HCT116 (cell line): ENCODE results near the gene PPP2R5C. TPM values are rescaled to one million over a fixed set of nuclear protein-coding genes. Genes with fewer than 3 reads are reported as not detected.

Experiments
- ATAC-seq: fragments of 200-7000 bp; cut with Tn5 transposase; 2 replicates; pipeline ENCODE4 v1.9.1; 2020; ENCODE audit warnings: mild to moderate bottlenecking, moderate library complexity
- BruUV-seq: library from RNA; stranded (reverse); fragments of 400-500 nt; replicated peaks from 2 replicates; lab custom pipeline; 2021; lab: Mats Ljungman, UMichigan
- CTCF ChIA-PET: fragments of 300-600 bp; sonication (Branson Sonifier 250); formaldehyde crosslinking; loops from one replicate; lab custom pipeline; 2021; ENCODE audit warnings: antibody characterized with exemption; lab: Charles Lee
- POLR2A ChIA-PET: fragments of 300-600, 350-600 bp; sonication (Branson Sonifier 250); formaldehyde crosslinking; loops from one replicate; lab custom pipeline; 2021; ENCODE audit warnings: antibody characterized with exemption; lab: Charles Lee
- RAD21 ChIA-PET, 2 experiments: fragments of 300-600 bp; sonication (Branson Sonifier 250); formaldehyde crosslinking; loops; one replicate each; lab custom pipeline; 2023; ENCODE audit warnings: low total read pairs in 2 of 2; ENCODE audit not compliant: uncharacterized antibody in 2 of 2, unreplicated experiment in 2 of 2, low non-redundant PET in 1 of 2; lab: Charles Lee
- DNase-seq: peaks from one replicate; pipeline ENCODE4 v3.0.0-alpha.2; 2010; ENCODE audit warnings: low read depth, low spot score
- H2AFZ ChIP-seq: fragments of 200-600 bp; shearing (Covaris generic), sonication (generic); 2 replicates; pipeline ENCODE4 v1.6.1; 2017; ENCODE audit warnings: low read depth, mixed run types, mixed read lengths, antibody characterized with exemption, low read length; ENCODE audit not compliant: poor library complexity, severe bottlenecking
- H3K27ac ChIP-seq: 2 replicates; pipeline ENCODE4 v1.5.1; 2012; ENCODE audit warnings: low read depth, low read length
- H3K27me3 ChIP-seq: fragments of 200-600 bp; sonication (generic); 2 replicates; pipeline ENCODE4 v1.6.1; 2016; ENCODE audit warnings: mixed run types, low read length, mixed read lengths; ENCODE audit not compliant: insufficient read depth
- H3K36me3 ChIP-seq, 2 experiments: fragments of 200-500 bp in 1 of 2; fragments of 200-600 bp in 1 of 2; sonication (Bioruptor generic) in 1 of 2; sonication (generic) in 1 of 2; 2 replicates each; pipeline versions ENCODE4 v1.5.1 to v1.6.1; 2014 to 2016; ENCODE audit warnings: low read length in 2 of 2, inconsistent platforms in 1 of 2, mixed read lengths in 1 of 2, mixed run types in 1 of 2; ENCODE audit not compliant: insufficient read depth in 2 of 2, control insufficient read depth in 1 of 2
- H3K4me1 ChIP-seq, 2 experiments: fragments of 200-600 bp in 1 of 2; sonication (generic) in 1 of 2; 2 replicates each; pipeline versions ENCODE4 v1.5.1 to v1.6.1; 2012 to 2017; ENCODE audit warnings: low read length in 2 of 2, inconsistent platforms in 1 of 2, mild to moderate bottlenecking in 1 of 2, mixed read lengths in 1 of 2, mixed run types in 1 of 2, moderate library complexity in 1 of 2; ENCODE audit not compliant: insufficient read depth in 2 of 2, control insufficient read depth in 1 of 2
- H3K4me2 ChIP-seq: fragments of 200-600 bp; sonication (generic); 2 replicates; pipeline ENCODE4 v1.6.1; 2017; ENCODE audit warnings: mixed run types, low read length, mixed read lengths
- H3K4me3 ChIP-seq, 2 experiments: fragments of 200-600 bp in 1 of 2; sonication (generic) in 1 of 2; replicated peaks in 1 of 2; 2 replicates each; pipeline ENCODE4 v1.5.1; 2011 to 2016; ENCODE audit warnings: low read length in 2 of 2, control low read depth in 1 of 2, low read depth in 1 of 2, mild to moderate bottlenecking in 1 of 2, mixed read lengths in 1 of 2, mixed run types in 1 of 2
- H3K79me2 ChIP-seq: fragments of 200-600 bp; sonication (generic); 2 replicates; pipeline ENCODE4 v1.6.1; 2017; ENCODE audit warnings: mild to moderate bottlenecking, mixed run types, low read length, moderate library complexity, mixed read lengths; ENCODE audit not compliant: insufficient read depth
- H3K9ac ChIP-seq: fragments of 200-600 bp; sonication (generic); 2 replicates; pipeline ENCODE4 v1.6.1; 2016; ENCODE audit warnings: low read length, mixed read lengths
- H3K9me2 ChIP-seq: fragments of 200-600 bp; sonication (generic), shearing (Covaris generic); 2 replicates; pipeline ENCODE4 v1.6.1; 2017; ENCODE audit warnings: mixed run types, mild to moderate bottlenecking, moderate library complexity; ENCODE audit not compliant: insufficient read depth
- H3K9me3 ChIP-seq, 2 experiments: fragments of 200-500 bp in 1 of 2; fragments of 200-600 bp in 1 of 2; sonication (Bioruptor generic) in 1 of 2; sonication (generic) in 1 of 2; 2 replicates each; pipeline ENCODE4 v1.6.1; 2014 to 2017; ENCODE audit warnings: low read length in 2 of 2, mixed read lengths in 2 of 2, inconsistent platforms in 1 of 2, low read depth in 1 of 2, mild to moderate bottlenecking in 1 of 2, mixed run types in 1 of 2, moderate library complexity in 1 of 2; ENCODE audit not compliant: control insufficient read depth in 1 of 2, insufficient read depth in 1 of 2
- H4K20me1 ChIP-seq: fragments of 200-600 bp; sonication (generic), shearing (Covaris generic); 2 replicates; pipeline ENCODE4 v1.6.1; 2017; ENCODE audit warnings: mixed run types, mild to moderate bottlenecking, moderate library complexity; ENCODE audit not compliant: insufficient read depth
- CBX3 ChIP-seq: IDR thresholded peaks from 2 replicates; pipeline ENCODE4 v1.6.1; 2012; ENCODE audit warnings: low read depth
- CEBPB ChIP-seq: IDR thresholded peaks from 2 replicates; pipeline ENCODE4 v1.6.1; 2012; ENCODE audit warnings: low read depth
- EGR1 ChIP-seq: IDR thresholded peaks from 2 replicates; pipeline ENCODE4 v1.6.1; 2012; ENCODE audit warnings: low read depth
- ELF1 ChIP-seq: IDR thresholded peaks from 2 replicates; pipeline ENCODE4 v1.6.1; 2012; ENCODE audit warnings: low read depth, borderline replicate concordance
- EZH2 ChIP-seq: fragments of 200-600 bp; sonication (generic); IDR thresholded peaks from 2 replicates; pipeline ENCODE4 v1.6.1; 2017; ENCODE audit warnings: antibody characterized with exemption, mixed run types
- EZH2phosphoT487 ChIP-seq: fragments of 200-600 bp; IDR thresholded peaks from 2 replicates; pipeline ENCODE4 v1.6.1; 2018; ENCODE audit warnings: antibody characterized with exemption, borderline replicate concordance
- FOSL1 ChIP-seq: IDR thresholded peaks from 2 replicates; pipeline ENCODE4 v1.6.1; 2012; ENCODE audit warnings: low read depth
- JUND ChIP-seq: IDR thresholded peaks from 2 replicates; pipeline ENCODE4 v1.6.1; 2012
- POLR2A ChIP-seq: IDR thresholded peaks from 2 replicates; pipeline ENCODE4 v1.7.0; 2011; ENCODE audit warnings: borderline replicate concordance; ENCODE audit not compliant: insufficient read depth, insufficient read length; ENCODE audit errors: extremely low read depth
- RAD21 ChIP-seq: IDR thresholded peaks from 2 replicates; pipeline ENCODE4 v1.6.1; 2012; ENCODE audit warnings: low read depth, mild to moderate bottlenecking
- SIN3A ChIP-seq: IDR thresholded peaks from 2 replicates; pipeline ENCODE4 v1.6.1; 2012; ENCODE audit warnings: low read depth
- SP1 ChIP-seq: IDR thresholded peaks from 2 replicates; pipeline ENCODE4 v1.6.1; 2012; ENCODE audit warnings: low read depth
- SRF ChIP-seq: IDR thresholded peaks from 2 replicates; pipeline ENCODE4 v1.6.1; 2012; ENCODE audit warnings: low read depth
- TCF7L2 ChIP-seq: IDR thresholded peaks from 2 replicates; pipeline ENCODE4 v1.7.0; 2011; ENCODE audit warnings: borderline replicate concordance, inconsistent platforms; ENCODE audit not compliant: insufficient read depth, insufficient read length; ENCODE audit errors: extremely low read depth
- ZFX ChIP-seq: fragments of 450-650 bp; IDR thresholded peaks from 2 replicates; pipeline ENCODE4 v1.6.1; 2017
- ZNF274 ChIP-seq: fragments of 200-500 bp; sonication (Bioruptor generic); IDR thresholded peaks from 2 replicates; pipeline ENCODE4 v1.6.1; 2014; ENCODE audit warnings: mild to moderate bottlenecking, low read depth, low read length, inconsistent platforms
- intact Hi-C: fragments of 100-400 bp; cut with micrococcal nuclease; formaldehyde crosslinking; loops from 2 replicates; pipeline ENCODE4 v1.10.0; 2022
- total RNA-seq: library from RNA; stranded (reverse); gene quantifications from one replicate; pipeline ENCODE4 v1.2.1, GENCODE V29; 2021; ENCODE audit not compliant: unreplicated experiment
- TF ChIP-seq, protein P1 (sequence below), 3 experiments: fragments of 200-600 bp in 1 of 3; sonication (generic) in 1 of 3; IDR thresholded peaks in 2 of 3; conservative IDR thresholded peaks in 1 of 3; 2 replicates each; pipeline ENCODE4 v1.5.1; 2012 to 2017; ENCODE audit warnings: low read depth in 2 of 3, low read length in 2 of 3, antibody characterized with exemption in 1 of 3, borderline replicate concordance in 1 of 3, control low read depth in 1 of 3, mild to moderate bottlenecking in 1 of 3, mixed read lengths in 1 of 3, mixed run types in 1 of 3, moderate library complexity in 1 of 3; ENCODE audit not compliant: insufficient read depth in 1 of 3

The PPP2R5C gene
- total RNA-seq, 1 experiment from 2014 or later, result 117 TPM

DNA sequence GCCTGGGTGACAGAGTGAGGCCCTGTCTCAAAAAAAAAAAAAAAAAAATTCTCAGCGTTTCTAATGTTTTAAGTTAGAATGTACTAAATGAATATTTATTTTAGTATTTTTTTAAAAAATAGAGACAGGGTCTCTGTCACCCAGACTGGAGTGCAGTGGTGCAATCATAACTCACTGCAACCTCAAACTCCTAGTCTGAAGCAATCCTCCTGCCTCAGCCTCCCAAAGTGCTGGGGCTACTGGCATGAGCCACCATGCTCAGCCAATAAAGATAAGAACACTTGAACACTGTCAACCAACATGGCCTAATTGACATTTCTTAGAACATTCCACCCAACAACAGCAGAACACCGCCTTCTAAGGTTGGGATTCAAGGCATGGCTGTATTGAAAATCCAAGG, 197.8 kb downstream of the PPP2R5C start:
- intact Hi-C loops, result no loop called here
- Histone ChIP-seq H3K4me3 (no peak overlapping the region), H3K4me1 (peaks cover 17 to 36% of the 10 kb centered on the region in 2 experiments; a peak in 3 of 4 replicates), H3K36me3 (no peaks in the 10 kb centered on the region), H3K9me2 (no peaks in the 10 kb centered on the region), H3K79me2 (no peaks in the 10 kb centered on the region), H3K4me2 (no peak overlapping the region), H3K9ac (no peak overlapping the region), H3K27me3 (no peaks in the 10 kb centered on the region), H4K20me1 (no peaks in the 10 kb centered on the region), H3K9me3 (no peaks in the 10 kb centered on the region), H2AFZ (no peak overlapping the region), H3K27ac (no peak overlapping the region)
- BruUV-seq, result no TSS peak
- POLR2A ChIA-PET, result interaction anchor here (0.7 kb wide), 1 partner anchor 244 kb away, joined by 4 read pairs; no protein-coding TSS in a partner anchor
- RAD21 ChIA-PET, result no interaction called here
- TF ChIP-seq EGR1 (no peak), ZNF274 (no peak), SRF (no peak), ELF1 (no peak), RAD21 (no peak), TCF7L2 (no peak), SIN3A (no peak), POLR2A (no peak), JUND (no peak), FOSL1 (no peak), EZH2 (no peak), ZFX (no peak), SP1 (no peak), CBX3 (no peak), CEBPB (no peak), EZH2phosphoT487 (no peak)
- TF ChIP-seq, protein P1, sequence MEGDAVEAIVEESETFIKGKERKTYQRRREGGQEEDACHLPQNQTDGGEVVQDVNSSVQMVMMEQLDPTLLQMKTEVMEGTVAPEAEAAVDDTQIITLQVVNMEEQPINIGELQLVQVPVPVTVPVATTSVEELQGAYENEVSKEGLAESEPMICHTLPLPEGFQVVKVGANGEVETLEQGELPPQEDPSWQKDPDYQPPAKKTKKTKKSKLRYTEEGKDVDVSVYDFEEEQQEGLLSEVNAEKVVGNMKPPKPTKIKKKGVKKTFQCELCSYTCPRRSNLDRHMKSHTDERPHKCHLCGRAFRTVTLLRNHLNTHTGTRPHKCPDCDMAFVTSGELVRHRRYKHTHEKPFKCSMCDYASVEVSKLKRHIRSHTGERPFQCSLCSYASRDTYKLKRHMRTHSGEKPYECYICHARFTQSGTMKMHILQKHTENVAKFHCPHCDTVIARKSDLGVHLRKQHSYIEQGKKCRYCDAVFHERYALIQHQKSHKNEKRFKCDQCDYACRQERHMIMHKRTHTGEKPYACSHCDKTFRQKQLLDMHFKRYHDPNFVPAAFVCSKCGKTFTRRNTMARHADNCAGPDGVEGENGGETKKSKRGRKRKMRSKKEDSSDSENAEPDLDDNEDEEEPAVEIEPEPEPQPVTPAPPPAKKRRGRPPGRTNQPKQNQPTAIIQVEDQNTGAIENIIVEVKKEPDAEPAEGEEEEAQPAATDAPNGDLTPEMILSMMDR (IDR thresholded peaks at IDR 0.05 in 2 of 3, conservative IDR thresholded peaks at IDR 0.05 in 1 of 3; ENCODE audit: borderline replicate concordance in 1 of 3, insufficient read depth in 1 of 3, low read depth in 2 of 3, low read length in 2 of 3), result no peak
- CTCF ChIA-PET, result interaction anchor here (1.4 kb wide), 2 partner anchors 13 to 188 kb away, joined by 4 to 5 read pairs; no protein-coding TSS in a partner anchor
- no peak for DNase-seq
- no peak for ATAC-seq
